ENCODE results near the gene BRAF.
"Not testable (repeated sequence)": the region's sequence is repeated elsewhere in the genome, so short reads cannot be mapped to it uniquely, and the experiment has no call there.

Gene BRAF

DNA sequence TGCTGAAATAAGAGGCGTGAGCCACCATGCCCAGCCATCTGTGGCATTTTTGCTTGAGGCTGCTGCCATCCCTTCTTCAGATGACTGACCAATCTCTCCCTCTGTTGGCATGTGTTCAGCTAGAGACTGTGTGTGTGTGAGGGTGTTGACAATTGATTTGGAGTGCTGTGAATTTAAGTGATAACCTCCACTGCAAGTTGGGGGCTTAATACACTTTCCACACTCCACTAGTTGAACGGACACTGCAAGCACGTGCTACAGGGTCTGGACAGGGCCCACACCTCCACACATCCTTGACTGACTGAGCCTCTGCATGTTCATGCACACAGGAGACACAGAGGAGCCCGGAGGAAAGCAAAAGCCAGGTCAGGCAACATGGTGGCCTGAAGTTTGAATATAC is 51.3 kb downstream of the BRAF start:
- DNase-seq: no peak

DNA sequence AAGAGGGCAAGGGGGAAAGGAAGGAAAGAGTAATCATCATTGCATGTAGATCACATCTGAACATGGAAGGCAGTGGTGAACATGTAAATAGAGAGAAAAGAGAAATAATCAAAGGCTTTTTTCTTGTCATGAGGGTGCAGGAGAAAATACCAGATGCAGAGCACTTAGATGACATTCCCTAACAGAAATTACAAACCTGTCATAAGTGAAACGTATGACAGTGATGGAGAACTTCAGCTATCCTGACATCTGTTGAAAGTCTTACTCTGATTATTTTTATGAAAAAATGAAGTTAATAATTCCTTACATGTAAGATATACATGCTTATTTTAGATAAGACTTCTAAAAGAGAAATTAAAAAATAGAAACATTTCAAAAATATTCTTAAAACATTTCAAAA is 54.7 kb downstream of the BRAF start:
- no peak for DNase-seq

DNA sequence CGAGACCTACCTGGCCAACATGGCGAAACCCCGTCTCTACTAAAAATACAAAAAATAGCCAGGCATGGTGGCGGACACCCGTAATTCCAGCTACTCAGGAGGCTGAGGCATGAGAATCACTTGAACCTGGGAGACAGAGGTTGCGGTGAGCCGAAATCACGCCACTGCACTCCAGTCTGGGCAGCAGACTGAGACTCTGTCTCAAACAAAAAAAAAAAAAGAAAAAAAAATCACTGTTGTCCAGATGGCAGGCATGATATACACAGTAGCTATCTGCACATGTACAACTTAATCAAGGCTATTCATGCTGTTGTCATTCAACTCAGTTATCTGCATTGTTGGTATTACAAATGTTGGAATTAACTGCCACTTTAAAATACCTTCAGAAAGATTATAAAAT is 55.3 kb downstream of the BRAF start:
- DNase-seq: no peak

DNA sequence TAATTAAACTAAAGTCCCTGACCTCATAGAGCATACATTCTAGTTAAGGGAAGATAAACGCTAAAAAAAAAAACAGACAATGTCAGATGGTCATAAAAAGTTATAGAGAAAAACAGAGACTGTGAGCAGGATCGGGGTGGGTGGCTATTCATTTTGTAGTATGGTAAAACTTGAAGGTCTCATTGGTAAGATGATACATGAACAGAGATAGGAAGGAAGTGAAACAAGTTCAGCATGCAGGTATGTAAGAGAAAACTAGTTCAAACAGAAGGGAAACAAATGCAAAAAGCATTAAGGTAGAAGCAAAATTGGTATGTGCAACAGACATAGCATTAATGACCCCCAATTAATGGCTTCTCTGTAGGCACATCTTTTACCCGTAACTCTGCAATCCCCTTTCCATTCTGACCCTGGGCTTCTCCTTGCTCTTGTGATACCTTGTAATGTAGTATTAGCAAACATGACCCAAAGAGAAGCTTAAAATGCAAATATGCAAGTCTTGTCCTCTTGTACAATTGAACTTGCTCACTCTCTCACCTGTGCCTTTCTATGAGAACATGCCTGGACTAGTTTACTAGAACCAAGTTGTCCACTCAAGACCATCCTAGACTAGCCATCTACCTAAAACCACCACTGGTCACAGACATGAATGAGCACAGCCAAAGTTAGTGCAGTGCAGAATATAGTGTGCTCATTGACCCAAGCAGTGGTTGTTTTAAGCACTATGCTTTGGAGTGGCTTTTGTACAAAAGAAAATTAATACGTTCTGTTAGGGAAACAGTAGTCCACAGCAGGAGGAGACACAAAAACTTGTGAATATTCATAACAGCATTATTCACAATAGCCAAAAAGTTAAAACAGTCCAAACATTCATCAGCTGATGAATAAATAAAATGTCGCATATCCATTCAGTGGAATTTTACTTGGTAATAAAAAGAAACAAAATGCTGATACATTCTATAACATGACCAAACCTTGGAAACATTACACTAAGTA is 57.0 kb downstream of the BRAF start:
- DNase-seq: no peak

- no peak for DNase-seq
These were observed 57.8 kb downstream of the BRAF start for GRCh38 chr7:140866926-140867325.

DNA sequence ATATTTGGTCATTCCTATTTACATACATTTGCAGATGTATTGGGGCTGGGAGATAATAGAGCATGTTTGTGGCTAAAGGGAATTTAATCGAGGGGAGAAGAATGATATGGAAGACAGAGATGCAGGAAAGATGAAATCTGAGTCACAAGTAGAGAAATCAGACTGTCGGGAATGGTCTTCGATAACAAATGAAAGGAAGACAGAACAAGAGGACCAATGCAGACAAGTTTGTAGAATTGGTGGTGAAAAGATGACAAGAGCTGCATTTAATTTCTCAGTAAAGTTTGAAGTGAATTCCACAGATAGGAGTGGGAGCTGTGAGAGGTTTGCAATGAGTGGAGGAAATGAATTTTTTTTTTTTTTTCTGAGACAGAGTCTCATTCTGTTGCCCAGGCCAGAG is 60.0 kb downstream of the BRAF start:
- no peak for DNase-seq

DNA sequence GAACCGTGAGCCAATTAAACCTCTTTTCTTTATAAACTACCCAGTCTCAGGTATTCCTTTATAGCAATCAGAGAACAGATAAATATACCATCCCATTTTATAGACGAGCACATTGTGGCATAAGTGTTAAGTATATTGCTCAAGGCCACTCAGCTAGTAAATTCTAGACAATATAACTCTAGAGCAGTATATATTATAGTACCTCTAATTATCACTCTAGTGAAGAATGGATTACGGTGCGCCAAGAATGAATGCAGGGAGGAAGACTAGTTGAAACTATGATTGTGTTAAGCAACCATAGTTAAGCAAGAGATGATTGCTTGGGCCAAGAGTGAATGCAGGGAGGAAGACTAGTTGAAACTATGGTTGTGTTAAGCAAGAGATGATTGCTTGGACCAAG is 60.9 kb downstream of the BRAF start:
- no peak for DNase-seq

DNA sequence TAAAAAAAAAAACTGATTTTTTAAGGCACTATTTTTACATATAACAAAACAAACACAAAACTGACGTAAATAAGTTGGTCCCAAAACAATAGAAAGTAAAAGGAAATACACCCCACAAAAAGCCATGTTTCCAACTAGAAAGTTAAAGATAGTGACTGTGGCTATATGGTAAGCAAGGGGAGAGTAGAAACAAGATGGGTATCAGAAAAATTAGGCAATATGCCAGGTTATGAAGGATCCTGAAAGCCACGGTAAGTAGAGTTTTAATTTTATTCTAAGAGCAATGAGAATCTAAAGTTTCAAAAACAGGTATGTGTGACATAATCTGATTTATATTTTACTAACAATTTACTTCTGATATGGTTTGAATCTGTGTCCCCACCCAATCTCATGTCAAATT is 61.5 kb downstream of the BRAF start:
- no peak for DNase-seq

GRCh38 chr7:140857048-140857447 is 67.7 kb downstream of the BRAF start:
- DNase-seq: no peak

DNA sequence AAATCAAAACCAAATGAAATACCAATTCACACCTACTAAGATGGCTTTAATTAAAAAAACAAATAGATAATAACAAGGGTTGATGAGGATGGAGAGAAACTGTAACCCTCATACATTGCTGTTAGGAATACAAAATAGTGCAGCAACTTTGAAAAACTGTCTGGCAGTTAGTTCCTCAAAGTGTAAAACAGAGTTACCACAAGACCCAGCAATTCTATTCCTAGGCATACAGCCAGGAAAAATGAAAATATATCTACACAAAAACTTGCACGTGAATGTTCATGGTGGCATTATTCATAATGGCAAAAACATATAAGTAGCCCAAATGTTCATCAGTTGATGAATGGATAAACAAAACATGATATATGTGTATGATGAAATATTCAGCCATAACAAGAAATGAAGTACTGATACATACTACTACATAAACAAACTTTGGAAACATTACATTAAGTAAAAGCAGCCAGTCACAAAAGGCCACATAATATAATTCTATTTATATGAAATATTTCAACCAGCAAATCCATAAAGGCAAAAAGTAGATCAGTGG is 83.5 kb downstream of the BRAF start:
- DNase-seq: no peak

- DNase-seq: no peak
These were observed 93.0 kb downstream of the BRAF start for GRCh38 chr7:140831724-140832123.

- DNase-seq: no peak
These were observed 95.0 kb downstream of the BRAF start for GRCh38 chr7:140829720-140830119.

GRCh38 chr7:140828741-140829140 is 96.0 kb downstream of the BRAF start:
- no peak for DNase-seq

DNA sequence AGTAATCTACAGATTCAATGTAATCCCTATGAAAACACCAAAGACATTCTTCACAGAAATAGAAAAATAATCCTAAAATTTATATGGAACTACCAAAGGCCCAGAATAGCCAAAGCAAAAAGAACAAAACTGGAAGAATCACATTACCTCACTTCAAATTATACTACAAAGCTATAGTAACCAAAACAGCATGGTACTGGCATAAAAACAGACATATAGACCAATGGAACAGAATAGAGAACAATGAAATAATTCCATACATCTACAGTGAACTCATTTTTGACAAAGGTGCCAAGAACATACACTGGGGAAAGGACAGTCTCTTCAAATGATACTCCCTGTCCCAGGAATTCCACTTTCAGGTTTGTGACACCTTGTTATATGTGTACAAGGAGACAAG is 107.3 kb downstream of the BRAF start:
- not testable (repeated sequence) for DNase-seq

- peak; percentile 76 for DNase-seq
These were observed 113.7 kb downstream of the BRAF start for GRCh38 chr7:140810830-140811556.

GRCh38 chr7:140810385-140810784 is 114.3 kb downstream of the BRAF start:
- no peak for DNase-seq

- DNase-seq: no peak
These were observed 145.8 kb downstream of the BRAF start for GRCh38 chr7:140778975-140779374.

GRCh38 chr7:140778568-140778967 is 146.2 kb downstream of the BRAF start:
- no peak for DNase-seq

DNA sequence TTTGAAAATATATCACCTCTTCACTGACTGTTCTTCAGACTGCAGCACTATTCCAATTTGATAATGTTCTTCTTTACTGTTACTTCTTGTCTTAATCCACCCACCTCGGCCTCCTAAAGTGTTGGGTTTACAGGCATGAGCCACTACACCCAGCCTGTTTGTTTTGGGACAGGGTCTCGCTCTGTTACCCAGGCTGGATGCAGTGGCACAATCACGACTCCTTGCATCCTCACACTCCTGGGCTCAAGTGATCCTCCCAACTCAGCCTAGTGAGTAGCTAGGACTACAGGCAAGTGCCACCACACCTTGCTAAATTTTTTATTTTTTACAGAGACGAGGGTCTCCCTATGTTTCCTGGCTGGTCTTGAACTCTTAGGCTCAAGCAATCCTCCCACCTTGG is 150.4 kb downstream of the BRAF start:
- no peak for DNase-seq

GRCh38 chr7:140773104-140773503 is 151.6 kb downstream of the BRAF start:
- no peak for DNase-seq

DNA sequence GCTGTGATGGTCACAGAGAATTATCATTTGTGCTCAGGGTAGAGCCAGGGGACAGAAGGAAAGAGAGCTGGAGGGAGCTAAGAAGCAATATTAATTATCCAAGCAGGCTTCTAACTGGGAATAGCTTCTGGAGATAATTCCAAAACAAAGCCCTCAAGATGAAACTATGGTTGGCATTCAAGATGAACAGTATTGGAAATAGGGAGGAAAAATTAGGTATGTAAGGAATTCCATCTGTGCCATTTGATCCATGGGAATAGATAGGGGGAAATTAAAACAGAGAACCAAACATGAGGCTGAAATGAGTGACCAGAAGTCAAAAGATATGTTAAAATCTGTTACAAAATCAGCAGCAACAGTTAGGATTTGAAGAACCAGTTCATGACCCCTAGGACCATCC is 152.9 kb downstream of the BRAF start:
- no peak for DNase-seq

GRCh38 chr7:140769852-140770251 is 154.9 kb downstream of the BRAF start:
- DNase-seq: no peak

- no peak for DNase-seq
These were observed 157.3 kb downstream of the BRAF start for GRCh38 chr7:140767418-140767817.

DNA sequence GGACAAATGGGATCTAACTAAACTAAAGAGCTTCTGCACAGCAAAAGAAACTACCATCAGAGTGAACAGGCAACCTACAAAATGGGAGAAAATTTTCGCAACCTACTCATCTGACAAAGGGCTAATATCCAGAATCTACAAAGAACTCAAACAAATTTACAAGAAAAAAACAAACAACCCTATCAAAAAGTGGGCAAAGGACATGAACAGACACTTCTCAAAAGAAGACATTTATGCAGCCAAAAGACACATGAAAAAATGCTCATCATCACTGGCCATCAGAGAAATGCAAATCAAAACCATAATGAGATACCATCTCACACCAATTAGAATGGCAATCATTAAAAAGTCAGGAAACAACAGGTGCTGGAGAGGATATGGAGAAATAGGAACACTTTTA is 159.3 kb downstream of the BRAF start:
- DNase-seq: not testable (repeated sequence)

All from CD4-positive, alpha-beta T cell treated with Interleukin-10 for 1 hour (primary cell).